GM12874 (cell line): ENCODE data around the gene ITCH.

Experiments
- CTCF ChIP-seq: IDR thresholded peaks from 2 replicates; pipeline ENCODE4 v1.5.1; 2011; ENCODE audit warnings: low read depth, mild to moderate bottlenecking, control low read depth, low read length, moderate library complexity; ENCODE audit not compliant: insufficient read depth

Gene ITCH

GRCh38 chr20:34363465-34364222 is 571 bp downstream of the ITCH start:
- TF ChIP-seq CTCF: no peak

GRCh38 chr20:34364223-34364506 is 1.1 kb downstream of the ITCH start:
- no peak for TF ChIP-seq CTCF

GRCh38 chr20:34365765-34366213 is 2.7 kb downstream of the ITCH start:
- no peak for TF ChIP-seq CTCF

GRCh38 chr20:34367155-34367554 is 4.1 kb downstream of the ITCH start:
- no peak for TF ChIP-seq CTCF

- TF ChIP-seq CTCF: no peak
Observed at GRCh38 chr20:34368547-34368946, 5.5 kb downstream of the ITCH start.

- TF ChIP-seq CTCF: no peak
Observed at GRCh38 chr20:34369265-34369664, 6.2 kb downstream of the ITCH start.

GRCh38 chr20:34370062-34370461 is 7.0 kb downstream of the ITCH start:
- TF ChIP-seq CTCF: no peak
